ENCODE measurements around the gene SOS2.

- TF ChIP-seq CTCF (optimal IDR thresholded peaks at IDR 0.05 in 1 of 3, IDR thresholded peaks at IDR 0.05 in 1 of 3, conservative IDR thresholded peaks at IDR 0.05 in 1 of 3; ENCODE audit: extremely low read depth in 1 of 3, insufficient read depth in 2 of 3, low read length in 3 of 3) (no peak), EZH2 (IDR thresholded peaks at IDR 0.05; ENCODE audit: low read length) (no peak)
These were observed 17.6 kb downstream of the SOS2 start for GRCh38 chr14:50213795-50214194.

Data from keratinocyte (primary cell).